ENCODE results near the gene RRM2. TPM values are rescaled to one million over a fixed set of nuclear protein-coding genes. Genes with fewer than 3 reads are reported as not detected.

Gene RRM2
- total RNA-seq, 4 donors from 2014 or later = 1.7 to 4.6 TPM; not detected in 2

- Histone ChIP-seq H3K4me3 (no peak overlapping the region), H3K27ac (replicated peaks in 1 of 4) (no peak overlapping the region), H3K27me3 (peaks cover 0 to 4% (median 0%) of the 10 kb centered on the region in 4 donors), H3K9me3 (no peaks in the 10 kb centered on the region), H3K36me3 (no peaks in the 10 kb centered on the region), H3K4me1 (no peaks in the 10 kb centered on the region)
- intact Hi-C loops (cut with DNase I) = no loop called here
- TF ChIP-seq POLR2AphosphoS5 (IDR thresholded peaks at IDR 0.05) (no peak), POLR2A (IDR thresholded peaks at IDR 0.05; ENCODE audit: low read depth) (no peak), EP300 (IDR thresholded peaks at IDR 0.05) (no peak)
- TF ChIP-seq, protein P1, sequence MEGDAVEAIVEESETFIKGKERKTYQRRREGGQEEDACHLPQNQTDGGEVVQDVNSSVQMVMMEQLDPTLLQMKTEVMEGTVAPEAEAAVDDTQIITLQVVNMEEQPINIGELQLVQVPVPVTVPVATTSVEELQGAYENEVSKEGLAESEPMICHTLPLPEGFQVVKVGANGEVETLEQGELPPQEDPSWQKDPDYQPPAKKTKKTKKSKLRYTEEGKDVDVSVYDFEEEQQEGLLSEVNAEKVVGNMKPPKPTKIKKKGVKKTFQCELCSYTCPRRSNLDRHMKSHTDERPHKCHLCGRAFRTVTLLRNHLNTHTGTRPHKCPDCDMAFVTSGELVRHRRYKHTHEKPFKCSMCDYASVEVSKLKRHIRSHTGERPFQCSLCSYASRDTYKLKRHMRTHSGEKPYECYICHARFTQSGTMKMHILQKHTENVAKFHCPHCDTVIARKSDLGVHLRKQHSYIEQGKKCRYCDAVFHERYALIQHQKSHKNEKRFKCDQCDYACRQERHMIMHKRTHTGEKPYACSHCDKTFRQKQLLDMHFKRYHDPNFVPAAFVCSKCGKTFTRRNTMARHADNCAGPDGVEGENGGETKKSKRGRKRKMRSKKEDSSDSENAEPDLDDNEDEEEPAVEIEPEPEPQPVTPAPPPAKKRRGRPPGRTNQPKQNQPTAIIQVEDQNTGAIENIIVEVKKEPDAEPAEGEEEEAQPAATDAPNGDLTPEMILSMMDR (IDR thresholded peaks at IDR 0.05) = no peak
- WGBS = 88% methylated on average over 9 of the region's 12 CpGs
- DNase-seq (ENCODE audit: extremely low spot score) = no peak
These were observed 38.8 kb downstream of the RRM2 start for GRCh38 chr2:10161206-10161931.

DNA sequence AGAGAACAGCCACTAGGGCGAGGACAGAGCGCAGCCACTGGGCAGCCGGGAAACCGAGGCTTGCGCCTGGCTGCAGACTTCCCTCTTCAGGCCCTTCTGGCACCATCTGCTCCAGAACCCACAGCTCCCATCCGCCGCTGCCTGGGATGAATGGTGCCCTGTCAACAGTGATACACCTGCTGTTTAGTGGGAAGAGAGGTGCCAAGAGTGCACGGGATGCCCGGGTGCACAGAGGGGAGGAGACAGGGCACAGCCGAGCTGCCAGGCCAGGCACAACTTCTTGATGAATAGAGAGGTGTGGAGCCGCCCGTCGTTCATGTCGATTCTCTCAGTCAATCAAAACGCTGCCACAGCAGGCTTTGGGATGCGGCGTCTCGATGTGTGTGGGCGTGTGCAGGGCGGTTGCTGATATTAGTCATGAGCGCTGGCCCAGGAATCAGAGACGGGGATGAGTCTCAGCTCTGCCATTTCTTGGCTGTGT is 39.5 kb downstream of the RRM2 start:
- TF ChIP-seq POLR2AphosphoS5 (IDR thresholded peaks at IDR 0.05) = no peak
- TF ChIP-seq POLR2A (IDR thresholded peaks at IDR 0.05; ENCODE audit: low read depth) = no peak
- no peak for TF ChIP-seq EP300 (IDR thresholded peaks at IDR 0.05)
- TF ChIP-seq, protein P1 (IDR thresholded peaks at IDR 0.05) = no peak
- 76% methylated on average over 22 of the region's 22 CpGs for WGBS
- Histone ChIP-seq H3K4me1 (no peaks in the 10 kb centered on the region), H3K9me3 (no peaks in the 10 kb centered on the region), H3K27ac (replicated peaks in 1 of 4) (no peak overlapping the region), H3K4me3 (no peak overlapping the region), H3K27me3 (peaks cover 0 to 4% (median 0%) of the 10 kb centered on the region in 4 donors), H3K36me3 (no peaks in the 10 kb centered on the region)
- intact Hi-C loops (cut with DNase I) = no loop called here
- no peak for DNase-seq (ENCODE audit: extremely low spot score)

GRCh38 chr2:10162586-10163497 is 40.3 kb downstream of the RRM2 start:
- H3K36me3 ChIP-seq = no peaks in the 10 kb centered on the region
- H3K27ac ChIP-seq (replicated peaks in 1 of 4) = no peak overlapping the region
- H3K9me3 ChIP-seq = no peaks in the 10 kb centered on the region
- DNase-seq (ENCODE audit: extremely low spot score) = no peak
- no peaks in the 10 kb centered on the region for H3K4me1 ChIP-seq
- no peak overlapping the region for H3K4me3 ChIP-seq
- intact Hi-C loops (cut with DNase I) = no loop called here
- 72% methylated on average over 9 of the region's 18 CpGs for WGBS
- H3K27me3 ChIP-seq = peaks cover 0 to 4% (median 0%) of the 10 kb centered on the region in 4 donors
- TF ChIP-seq, protein P1 (IDR thresholded peaks at IDR 0.05) = peak in 1 of 3 experiments; percentile 4
- TF ChIP-seq EP300 (IDR thresholded peaks at IDR 0.05) (no peak), POLR2A (IDR thresholded peaks at IDR 0.05; ENCODE audit: low read depth) (no peak), POLR2AphosphoS5 (IDR thresholded peaks at IDR 0.05) (no peak)

DNA sequence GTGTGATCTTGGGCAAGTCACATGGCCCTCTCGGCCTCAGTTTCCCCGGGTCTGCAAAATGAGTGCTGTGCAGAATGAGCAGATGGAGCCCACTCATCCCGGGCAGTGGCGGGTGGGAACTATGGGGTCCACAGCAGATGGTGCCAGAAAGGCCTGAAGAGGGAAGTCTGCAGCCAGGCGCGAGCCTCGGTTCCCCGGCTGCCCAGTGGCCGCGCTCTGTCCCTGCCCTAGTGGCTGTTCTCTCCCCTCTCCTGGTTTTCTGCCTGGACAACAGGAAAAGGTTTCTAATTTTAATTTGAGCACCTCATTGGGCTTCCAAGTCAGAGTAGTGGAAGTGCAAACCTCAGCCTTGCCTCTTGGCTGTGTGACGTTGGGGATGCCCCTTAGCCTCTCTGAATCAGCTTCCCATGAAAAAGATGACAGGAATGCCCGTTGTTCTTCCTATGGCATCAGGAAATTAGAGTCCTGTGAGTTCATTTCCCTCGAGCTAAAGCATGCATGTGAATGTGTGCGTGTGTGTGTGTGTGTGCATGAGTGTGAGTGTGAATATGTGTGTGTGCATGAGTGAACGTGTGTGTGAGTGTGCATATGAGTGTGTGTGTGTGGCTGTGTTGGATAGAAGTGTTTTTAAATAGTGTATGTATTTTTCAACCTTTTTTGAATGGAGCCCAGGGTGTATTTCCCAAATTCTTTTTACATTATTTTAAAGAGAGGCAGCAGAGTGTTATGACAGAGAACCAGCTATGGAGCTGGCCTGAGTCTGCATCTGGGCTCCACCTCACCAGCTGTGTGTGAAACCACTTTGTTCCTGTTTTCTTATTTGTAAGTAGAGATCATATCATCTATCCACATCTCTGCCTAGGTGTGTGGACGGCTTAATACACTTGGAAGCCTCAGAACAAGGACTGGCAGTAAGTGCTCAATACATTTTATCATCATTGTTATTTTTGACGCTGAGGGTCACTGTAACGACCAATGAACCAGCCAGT is 41.3 kb downstream of the RRM2 start:
- no peak for DNase-seq (ENCODE audit: extremely low spot score)
- peaks cover 0 to 4% (median 0%) of the 10 kb centered on the region in 4 donors for H3K27me3 ChIP-seq
- 86% methylated on average over 8 of the region's 18 CpGs for WGBS
- TF ChIP-seq POLR2AphosphoS5 (IDR thresholded peaks at IDR 0.05) (no peak), EP300 (IDR thresholded peaks at IDR 0.05) (no peak)
- TF ChIP-seq, protein P1 (IDR thresholded peaks at IDR 0.05) = no peak
- no peak overlapping the region for H3K4me3 ChIP-seq
- H3K27ac ChIP-seq (replicated peaks in 1 of 4) = no peak overlapping the region
- no peaks in the 10 kb centered on the region for H3K9me3 ChIP-seq
- H3K36me3 ChIP-seq = no peaks in the 10 kb centered on the region
- no peaks in the 10 kb centered on the region for H3K4me1 ChIP-seq
- intact Hi-C loops (cut with DNase I) = no loop called here
